Duodenal mucosa (tissue), 2 donors: Measurements from ENCODE around the gene SPTBN4.
"Not testable (repeated sequence)": the region's sequence is repeated elsewhere in the genome, so short reads cannot be mapped to it uniquely, and the experiment has no call there.

Experiments used
- H3K27ac ChIP-seq: one replicate; pipeline ENCODE4 v1.7.0; 2013; ENCODE audit warnings: low read depth, low read length
- H3K27me3 ChIP-seq, 2 donors: one replicate each; pipeline ENCODE4 v1.7.0; 2013; ENCODE audit warnings: low read length in 2 of 2, control low read depth in 1 of 2; ENCODE audit not compliant: insufficient read depth in 2 of 2, control insufficient read depth in 1 of 2
- H3K36me3 ChIP-seq, 2 donors: one replicate each; pipeline ENCODE4 v1.7.0; 2013; ENCODE audit warnings: low read length in 2 of 2, control low read depth in 1 of 2; ENCODE audit not compliant: insufficient read depth in 2 of 2, control insufficient read depth in 1 of 2
- H3K4me1 ChIP-seq, 2 donors: one replicate each; pipeline ENCODE4 v1.7.0; 2013; ENCODE audit warnings: low read length in 2 of 2, control low read depth in 1 of 2; ENCODE audit not compliant: insufficient read depth in 2 of 2, control insufficient read depth in 1 of 2
- H3K4me3 ChIP-seq, 2 donors: one replicate each; pipeline ENCODE4 v1.7.0; 2013; ENCODE audit warnings: low read length in 2 of 2, low read depth in 1 of 2
- H3K9ac ChIP-seq, 2 donors: one replicate each; pipeline ENCODE4 v1.7.0; 2013; ENCODE audit warnings: low read length in 2 of 2, low read depth in 1 of 2
- H3K9me3 ChIP-seq, 2 donors: one replicate each; pipeline ENCODE4 v1.7.0; 2013; ENCODE audit warnings: low read length in 2 of 2, control low read depth in 1 of 2; ENCODE audit not compliant: control insufficient read depth in 1 of 2

The SPTBN4 gene

DNA sequence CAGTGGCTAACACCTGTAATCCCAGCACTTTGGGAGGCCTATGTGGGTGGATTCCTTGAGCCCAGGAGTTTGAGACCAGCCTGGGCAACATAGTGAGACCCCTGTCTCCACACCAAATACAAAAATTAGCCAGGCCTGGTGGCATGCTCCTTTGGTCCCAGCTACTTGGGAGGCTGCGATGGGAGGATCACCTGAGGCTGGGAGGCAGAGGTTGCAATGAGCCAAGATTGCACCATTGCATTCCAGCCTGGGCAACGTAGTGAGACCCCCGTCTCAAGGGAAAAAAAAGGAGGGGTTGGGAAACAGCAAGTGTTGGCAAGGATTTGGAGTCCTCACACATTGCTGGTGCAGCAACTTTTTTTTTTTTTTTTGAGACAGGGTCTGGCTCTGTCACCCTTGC is 19.2 kb downstream of the SPTBN4 start:
- H3K27me3 ChIP-seq, result peaks cover 0 to 3% of the 10 kb centered on the region in 2 donors
- no peaks in the 10 kb centered on the region for H3K36me3 ChIP-seq
- no peaks in the 10 kb centered on the region for H3K4me1 ChIP-seq
- no peak overlapping the region for H3K4me3 ChIP-seq
- no peak overlapping the region for H3K27ac ChIP-seq
- no peaks in the 10 kb centered on the region for H3K9me3 ChIP-seq
- no peak overlapping the region for H3K9ac ChIP-seq

DNA sequence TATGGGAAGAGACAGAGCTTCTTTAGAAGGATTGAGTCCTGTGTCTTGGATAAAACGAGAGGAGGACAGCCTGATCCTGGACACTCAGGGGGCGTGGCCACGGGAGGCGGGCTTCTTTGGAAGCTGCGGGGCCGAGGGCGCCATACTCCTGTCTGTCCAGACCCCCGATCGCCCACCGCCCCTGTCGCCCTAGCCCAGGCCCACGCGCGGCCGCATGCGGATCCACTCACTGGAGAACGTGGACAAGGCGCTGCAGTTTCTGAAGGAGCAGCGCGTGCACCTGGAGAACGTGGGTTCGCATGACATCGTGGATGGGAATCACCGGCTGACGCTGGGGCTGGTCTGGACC is 23.1 kb downstream of the SPTBN4 start:
- no peak overlapping the region for H3K9ac ChIP-seq
- H3K9me3 ChIP-seq, result no peaks in the 10 kb centered on the region
- no peaks in the 10 kb centered on the region for H3K36me3 ChIP-seq
- H3K4me1 ChIP-seq, result no peaks in the 10 kb centered on the region
- peaks cover 0 to 3% of the 10 kb centered on the region in 2 donors for H3K27me3 ChIP-seq
- no peak overlapping the region for H3K27ac ChIP-seq
- no peak overlapping the region for H3K4me3 ChIP-seq

DNA sequence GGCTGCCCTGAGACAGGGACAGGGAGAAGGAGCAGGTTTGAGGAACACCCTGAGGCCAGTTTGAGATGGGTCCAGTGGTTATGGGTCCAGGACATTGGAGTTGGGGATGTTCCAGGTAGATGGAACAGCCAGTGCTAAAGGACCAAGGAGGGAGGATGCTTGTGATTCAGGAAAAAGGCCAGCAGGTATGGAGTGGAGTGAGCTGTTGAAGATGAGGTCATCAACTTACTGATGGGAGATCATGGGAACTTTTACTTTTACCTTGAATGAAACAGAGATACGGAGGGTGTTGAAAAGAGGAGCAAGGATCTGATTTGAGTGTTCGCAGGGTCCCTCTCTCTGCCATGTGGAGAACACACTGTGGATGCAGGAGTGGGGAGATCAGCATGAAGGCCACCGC is 25.5 kb downstream of the SPTBN4 start:
- Histone ChIP-seq H3K4me3 (no peak overlapping the region), H3K9me3 (no peaks in the 10 kb centered on the region), H3K9ac (no peak overlapping the region), H3K27ac (no peak overlapping the region), H3K36me3 (no peaks in the 10 kb centered on the region), H3K4me1 (no peaks in the 10 kb centered on the region), H3K27me3 (peaks cover 0 to 3% of the 10 kb centered on the region in 2 donors)

DNA sequence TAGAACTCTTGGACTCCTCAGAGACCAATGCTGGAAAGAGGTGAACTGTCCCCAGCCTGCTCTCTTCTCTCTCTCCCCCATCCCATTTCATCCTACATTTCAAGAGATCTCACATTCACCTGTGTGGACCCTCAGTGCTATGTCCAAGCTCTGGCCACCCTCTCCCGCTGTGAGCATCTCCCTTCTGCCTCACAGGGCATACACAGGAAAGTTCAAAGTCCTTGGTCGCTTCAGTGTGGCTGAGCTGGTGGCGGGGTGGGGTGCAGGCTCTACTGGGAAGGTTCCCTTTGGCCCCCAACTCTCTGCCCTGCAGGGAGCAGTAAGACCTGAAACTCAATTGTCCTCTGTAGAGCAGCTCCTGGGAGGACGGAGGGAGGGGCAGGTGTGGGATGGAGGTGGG is 27.0 kb downstream of the SPTBN4 start:
- Histone ChIP-seq H3K27ac (no peak overlapping the region), H3K4me1 (no peaks in the 10 kb centered on the region), H3K9me3 (no peaks in the 10 kb centered on the region), H3K36me3 (no peaks in the 10 kb centered on the region), H3K27me3 (no peaks in the 10 kb centered on the region), H3K9ac (no peak overlapping the region), H3K4me3 (no peak overlapping the region)

DNA sequence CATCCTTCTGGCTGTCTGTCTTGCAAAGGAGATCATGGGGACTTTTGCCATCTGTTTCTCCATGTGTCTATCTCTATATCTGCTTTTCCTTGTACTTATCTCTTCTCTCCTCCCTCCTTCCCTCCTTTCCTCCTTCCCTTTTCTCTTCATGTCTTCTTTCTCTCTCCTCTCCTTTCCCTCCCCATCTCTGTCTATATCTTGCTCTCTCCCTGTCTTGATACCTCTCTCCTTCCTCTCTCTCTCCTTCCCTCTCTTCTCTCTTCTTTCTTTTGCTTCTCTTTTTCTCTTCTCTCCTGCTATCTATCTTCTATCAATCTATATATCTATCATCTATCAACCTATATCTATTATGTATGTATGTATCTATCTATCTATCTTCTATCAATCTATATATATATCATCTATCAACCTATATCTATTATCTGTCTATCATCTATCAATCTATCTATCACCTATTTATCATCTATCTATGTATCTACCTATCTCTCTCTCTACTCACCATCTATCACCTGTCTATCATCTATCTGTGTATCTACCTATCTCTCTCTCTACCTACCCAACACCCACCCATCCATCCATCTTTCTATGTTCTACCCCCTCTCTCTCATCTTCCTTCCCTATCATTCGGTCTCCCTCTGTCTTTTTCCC is 27.5 kb downstream of the SPTBN4 start:
- H3K27me3 ChIP-seq, result no peaks in the 10 kb centered on the region
- H3K27ac ChIP-seq, result no peak overlapping the region
- H3K9ac ChIP-seq, result no peak overlapping the region
- H3K36me3 ChIP-seq, result no peaks in the 10 kb centered on the region
- H3K9me3 ChIP-seq, result no peaks in the 10 kb centered on the region
- no peak overlapping the region for H3K4me3 ChIP-seq
- no peaks in the 10 kb centered on the region for H3K4me1 ChIP-seq

DNA sequence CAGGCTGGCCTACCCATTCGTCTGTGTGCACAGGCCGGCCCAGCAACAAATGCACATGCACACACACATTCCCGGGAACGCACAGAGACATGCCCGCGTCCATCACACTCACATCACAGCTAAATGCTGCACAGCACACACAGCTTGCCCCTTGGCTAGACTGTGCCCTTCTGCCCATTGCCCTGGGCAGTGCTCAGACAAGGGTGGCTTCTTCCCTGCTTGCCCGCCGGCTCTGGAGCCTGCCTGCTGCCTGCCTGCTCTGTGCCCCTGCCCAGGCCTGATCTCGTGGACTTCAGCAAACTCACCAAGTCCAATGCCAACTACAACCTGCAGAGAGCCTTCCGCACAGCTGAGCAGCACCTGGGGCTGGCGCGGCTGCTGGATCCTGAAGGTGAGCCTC is 30.4 kb downstream of the SPTBN4 start:
- Histone ChIP-seq H3K36me3 (no peaks in the 10 kb centered on the region), H3K4me1 (no peaks in the 10 kb centered on the region), H3K9ac (no peak overlapping the region), H3K27ac (no peak overlapping the region), H3K4me3 (no peak overlapping the region), H3K27me3 (no peaks in the 10 kb centered on the region), H3K9me3 (no peaks in the 10 kb centered on the region)

DNA sequence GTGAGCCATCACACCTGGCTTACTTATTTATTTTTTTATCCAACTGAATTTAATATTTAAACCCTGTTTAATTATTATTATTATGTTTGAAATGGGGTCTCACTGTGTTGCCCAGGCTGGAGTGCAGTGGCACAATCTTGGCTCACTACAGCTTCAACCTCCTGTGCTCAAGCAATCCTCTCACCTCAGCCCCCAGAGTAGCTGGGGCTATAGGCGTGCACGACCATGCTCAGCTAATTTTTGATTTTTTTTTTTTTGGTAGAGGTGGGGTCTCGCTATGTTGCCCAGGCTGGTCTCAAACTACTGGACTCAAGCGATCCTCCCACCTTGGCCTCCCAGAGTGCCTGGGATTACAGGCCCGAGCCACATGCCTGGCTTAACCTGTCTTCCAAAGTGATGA is 32.5 kb downstream of the SPTBN4 start:
- no peaks in the 10 kb centered on the region for H3K9me3 ChIP-seq
- peaks cover 0 to 3% of the 10 kb centered on the region in 2 donors for H3K27me3 ChIP-seq
- H3K36me3 ChIP-seq, result no peaks in the 10 kb centered on the region

DNA sequence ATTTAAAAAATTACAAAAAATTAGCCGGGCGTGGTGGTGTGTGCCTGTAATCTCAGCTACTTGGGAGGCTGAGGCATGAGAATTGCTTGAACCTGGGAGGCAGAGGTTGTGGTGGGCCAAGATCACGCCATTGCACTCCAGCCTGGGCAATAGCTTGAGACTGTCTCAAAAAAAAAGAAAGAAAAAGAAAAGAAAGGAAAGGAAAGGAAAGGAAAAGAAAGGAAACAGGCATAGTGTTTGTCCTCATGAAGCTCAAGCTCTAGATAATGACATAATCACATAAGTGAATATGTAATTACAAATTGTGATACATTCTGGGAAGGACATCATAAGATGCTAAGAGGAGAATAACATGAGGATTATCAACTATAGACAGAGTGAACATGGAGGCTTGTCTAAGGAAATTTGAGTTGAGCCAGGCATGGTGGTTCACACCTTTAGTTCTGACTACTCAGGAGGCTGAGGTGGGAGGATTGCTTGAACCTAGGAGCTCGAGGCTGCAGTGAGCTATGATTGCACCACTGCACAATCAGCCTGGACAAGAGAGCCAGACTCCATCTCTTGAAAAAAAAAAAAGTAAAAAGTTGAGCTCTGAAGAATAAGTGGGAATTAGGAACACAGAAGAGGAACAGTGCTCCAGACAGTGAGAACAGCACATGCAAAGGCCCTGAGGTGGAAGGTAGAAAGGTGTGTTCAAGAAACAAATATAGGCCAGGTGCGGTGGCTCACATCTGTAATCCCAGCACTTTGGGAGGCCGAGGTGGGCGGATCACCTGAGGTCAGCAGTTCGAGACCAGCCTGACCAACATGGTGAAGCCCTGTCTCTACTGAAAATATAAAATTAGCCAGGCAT is 34.1 kb downstream of the SPTBN4 start:
- H3K9ac ChIP-seq, H3K27ac ChIP-seq, H3K4me1 ChIP-seq, H3K4me3 ChIP-seq, H3K9me3 ChIP-seq, H3K36me3 ChIP-seq, H3K27me3 ChIP-seq: not testable (repeated sequence)

More for the DNA sequence above, 32.5 kb downstream of the SPTBN4 start:
- Histone ChIP-seq H3K4me1 (no peaks in the 10 kb centered on the region), H3K9ac (no peak overlapping the region), H3K4me3 (no peak overlapping the region), H3K27ac (no peak overlapping the region)

DNA sequence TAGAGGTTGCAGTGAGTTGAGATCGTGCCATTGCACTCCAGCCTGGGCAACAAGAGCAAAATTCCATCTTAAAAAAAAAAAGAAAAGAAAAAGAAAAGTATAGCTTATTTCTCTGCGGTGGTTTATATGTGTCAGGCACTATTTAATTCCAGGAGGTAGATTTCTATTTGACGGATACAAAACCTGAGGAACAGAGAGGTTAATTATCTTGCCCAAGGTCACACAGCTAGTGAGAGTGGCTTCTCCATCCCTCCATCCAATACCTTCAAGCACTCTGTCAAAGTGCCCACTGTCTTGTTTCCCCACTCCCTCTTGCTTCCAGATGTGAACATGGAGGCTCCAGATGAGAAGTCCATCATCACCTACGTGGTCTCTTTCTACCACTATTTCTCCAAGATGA is 34.8 kb downstream of the SPTBN4 start:
- no peak overlapping the region for H3K27ac ChIP-seq
- H3K9me3 ChIP-seq, result no peaks in the 10 kb centered on the region
- peaks cover 0 to 3% of the 10 kb centered on the region in 2 donors for H3K27me3 ChIP-seq
- H3K4me3 ChIP-seq, result no peak overlapping the region
- no peaks in the 10 kb centered on the region for H3K36me3 ChIP-seq
- H3K9ac ChIP-seq, result no peak overlapping the region
- H3K4me1 ChIP-seq, result no peaks in the 10 kb centered on the region

DNA sequence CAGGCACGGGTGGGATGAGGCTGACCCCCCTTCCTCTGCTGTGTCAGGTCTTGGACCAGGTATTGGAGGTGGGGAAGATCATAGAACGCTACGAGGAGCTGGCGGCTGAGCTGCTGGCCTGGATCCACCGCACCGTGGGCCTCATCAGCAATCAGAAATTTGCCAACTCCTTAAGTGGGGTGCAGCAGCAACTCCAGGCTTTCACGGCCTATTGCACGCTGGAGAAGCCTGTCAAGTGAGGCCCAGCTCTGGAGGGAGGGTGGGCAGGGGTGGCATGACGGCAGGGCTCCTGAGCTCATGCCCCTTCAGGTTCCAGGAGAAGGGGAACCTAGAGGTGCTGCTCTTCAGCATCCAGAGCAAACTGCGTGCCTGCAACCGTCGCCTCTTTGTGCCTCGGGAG is 35.3 kb downstream of the SPTBN4 start:
- Histone ChIP-seq H3K4me3 (no peak overlapping the region), H3K27ac (no peak overlapping the region), H3K36me3 (no peaks in the 10 kb centered on the region)

More for the DNA sequence above, 35.3 kb downstream of the SPTBN4 start:
- Histone ChIP-seq H3K27me3 (peaks cover 0 to 3% of the 10 kb centered on the region in 2 donors), H3K9me3 (no peaks in the 10 kb centered on the region), H3K4me1 (no peaks in the 10 kb centered on the region), H3K9ac (no peak overlapping the region)
